ENCODE measurements around the gene CHSY3.

Gene CHSY3

GRCh38 chr5:130068988-130069387 is 164.7 kb downstream of the CHSY3 start:
- H3K27ac ChIP-seq (ENCODE audit: low read depth, low read length): no peak overlapping the region
- H3K36me3 ChIP-seq (ENCODE audit: control insufficient read depth, insufficient read depth, low read length): no peaks in the 10 kb centered on the region
- H3K4me3 ChIP-seq (ENCODE audit: low read length): no peak overlapping the region
- H3K9ac ChIP-seq (ENCODE audit: low read length): no peak overlapping the region
- H3K4me1 ChIP-seq (ENCODE audit: control insufficient read depth, insufficient read depth, low read length): peaks cover 3% of the 10 kb centered on the region
- no peaks in the 10 kb centered on the region for H3K27me3 ChIP-seq (ENCODE audit: control insufficient read depth, insufficient read depth, low read length)

GRCh38 chr5:130074820-130075219 is 170.6 kb downstream of the CHSY3 start:
- Histone ChIP-seq H3K9ac (ENCODE audit: low read length) (no peak overlapping the region), H3K27me3 (ENCODE audit: control insufficient read depth, insufficient read depth, low read length) (no peaks in the 10 kb centered on the region), H3K27ac (ENCODE audit: low read depth, low read length) (no peak overlapping the region), H3K4me3 (ENCODE audit: low read length) (no peak overlapping the region), H3K4me1 (ENCODE audit: control insufficient read depth, insufficient read depth, low read length) (no peaks in the 10 kb centered on the region), H3K36me3 (ENCODE audit: control insufficient read depth, insufficient read depth, low read length) (no peaks in the 10 kb centered on the region)

DNA sequence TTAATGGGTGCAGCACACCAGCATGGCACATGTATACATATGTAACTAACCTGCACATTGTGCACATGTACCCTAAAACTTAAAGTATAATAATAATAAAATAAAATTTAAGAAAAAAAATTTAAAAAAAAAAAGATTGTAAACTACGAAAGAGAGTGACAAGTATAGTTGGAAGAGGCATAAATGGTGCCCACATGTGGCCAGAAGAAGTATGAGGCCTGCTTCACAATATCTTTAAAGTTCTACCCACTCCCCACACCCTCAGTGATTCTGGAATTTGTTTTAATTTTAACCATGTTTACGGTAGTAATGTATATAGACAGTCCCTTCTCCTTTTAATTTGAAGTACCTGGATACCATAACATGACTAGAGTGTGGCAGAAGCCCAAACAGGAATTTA is 172.7 kb downstream of the CHSY3 start:
- H3K36me3 ChIP-seq (ENCODE audit: control insufficient read depth, insufficient read depth, low read length): no peaks in the 10 kb centered on the region
- H3K27ac ChIP-seq (ENCODE audit: low read depth, low read length): no peak overlapping the region
- no peaks in the 10 kb centered on the region for H3K4me1 ChIP-seq (ENCODE audit: control insufficient read depth, insufficient read depth, low read length)
- H3K4me3 ChIP-seq (ENCODE audit: low read length): no peak overlapping the region
- H3K27me3 ChIP-seq (ENCODE audit: control insufficient read depth, insufficient read depth, low read length): no peaks in the 10 kb centered on the region
- no peak overlapping the region for H3K9ac ChIP-seq (ENCODE audit: low read length)

GRCh38 chr5:130078661-130079060 is 174.4 kb downstream of the CHSY3 start:
- no peak overlapping the region for H3K27ac ChIP-seq (ENCODE audit: low read depth, low read length)
- H3K4me1 ChIP-seq (ENCODE audit: control insufficient read depth, insufficient read depth, low read length): no peaks in the 10 kb centered on the region
- no peak overlapping the region for H3K4me3 ChIP-seq (ENCODE audit: low read length)
- no peak overlapping the region for H3K9ac ChIP-seq (ENCODE audit: low read length)
- no peaks in the 10 kb centered on the region for H3K27me3 ChIP-seq (ENCODE audit: control insufficient read depth, insufficient read depth, low read length)
- no peaks in the 10 kb centered on the region for H3K36me3 ChIP-seq (ENCODE audit: control insufficient read depth, insufficient read depth, low read length)

- Histone ChIP-seq H3K4me1 (ENCODE audit: control insufficient read depth, insufficient read depth, low read length) (no peaks in the 10 kb centered on the region), H3K27ac (ENCODE audit: low read depth, low read length) (no peak overlapping the region), H3K27me3 (ENCODE audit: control insufficient read depth, insufficient read depth, low read length) (no peaks in the 10 kb centered on the region), H3K9ac (ENCODE audit: low read length) (no peak overlapping the region), H3K4me3 (ENCODE audit: low read length) (no peak overlapping the region), H3K36me3 (ENCODE audit: control insufficient read depth, insufficient read depth, low read length) (no peaks in the 10 kb centered on the region)
These were observed 186.5 kb downstream of the CHSY3 start for GRCh38 chr5:130090569-130091270.

DNA sequence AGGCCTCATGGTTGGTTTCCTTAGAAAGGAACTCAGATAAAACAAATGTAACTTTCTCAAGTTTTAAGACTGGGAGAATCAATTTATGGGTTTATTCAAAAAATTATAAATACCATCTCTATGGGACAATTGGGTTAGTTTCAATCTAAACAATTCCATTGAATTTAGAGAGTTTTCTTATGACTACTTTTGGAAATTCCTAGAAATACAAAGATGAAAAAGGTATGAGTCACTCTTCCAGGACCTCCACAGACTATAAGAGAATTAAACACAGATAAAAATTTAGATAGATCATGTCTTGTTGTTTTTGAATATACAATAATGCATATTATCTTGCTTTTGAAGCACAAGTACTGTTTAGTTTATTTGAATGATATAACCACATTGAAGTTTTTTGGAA is 188.7 kb downstream of the CHSY3 start:
- no peaks in the 10 kb centered on the region for H3K36me3 ChIP-seq (ENCODE audit: control insufficient read depth, insufficient read depth, low read length)
- no peak overlapping the region for H3K9ac ChIP-seq (ENCODE audit: low read length)
- H3K27ac ChIP-seq (ENCODE audit: low read depth, low read length): no peak overlapping the region
- H3K4me3 ChIP-seq (ENCODE audit: low read length): no peak overlapping the region
- H3K4me1 ChIP-seq (ENCODE audit: control insufficient read depth, insufficient read depth, low read length): no peaks in the 10 kb centered on the region
- H3K27me3 ChIP-seq (ENCODE audit: control insufficient read depth, insufficient read depth, low read length): no peaks in the 10 kb centered on the region

DNA sequence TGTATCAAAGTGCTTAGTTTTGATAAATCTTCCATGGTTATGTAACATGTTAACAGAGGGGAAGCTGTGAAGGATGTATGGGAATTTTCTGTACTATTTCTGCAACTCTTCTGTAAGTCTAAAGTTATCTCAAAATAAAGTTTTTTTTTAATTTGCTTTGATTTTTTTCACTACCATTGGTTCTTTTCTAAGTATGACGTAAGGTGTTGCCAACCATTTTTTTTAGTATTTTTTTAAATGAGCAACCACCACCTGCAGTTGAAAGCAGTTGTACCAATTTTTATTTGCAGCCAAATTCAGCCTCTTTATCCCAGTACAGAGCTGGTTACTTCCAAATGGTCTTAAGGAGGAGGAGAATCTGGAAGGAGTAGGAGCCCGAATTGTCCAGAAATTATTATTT is 192.2 kb downstream of the CHSY3 start:
- no peaks in the 10 kb centered on the region for H3K4me1 ChIP-seq (ENCODE audit: control insufficient read depth, insufficient read depth, low read length)
- H3K4me3 ChIP-seq (ENCODE audit: low read length): no peak overlapping the region
- no peaks in the 10 kb centered on the region for H3K27me3 ChIP-seq (ENCODE audit: control insufficient read depth, insufficient read depth, low read length)
- no peaks in the 10 kb centered on the region for H3K36me3 ChIP-seq (ENCODE audit: control insufficient read depth, insufficient read depth, low read length)
- no peak overlapping the region for H3K9ac ChIP-seq (ENCODE audit: low read length)
- no peak overlapping the region for H3K27ac ChIP-seq (ENCODE audit: low read depth, low read length)

DNA sequence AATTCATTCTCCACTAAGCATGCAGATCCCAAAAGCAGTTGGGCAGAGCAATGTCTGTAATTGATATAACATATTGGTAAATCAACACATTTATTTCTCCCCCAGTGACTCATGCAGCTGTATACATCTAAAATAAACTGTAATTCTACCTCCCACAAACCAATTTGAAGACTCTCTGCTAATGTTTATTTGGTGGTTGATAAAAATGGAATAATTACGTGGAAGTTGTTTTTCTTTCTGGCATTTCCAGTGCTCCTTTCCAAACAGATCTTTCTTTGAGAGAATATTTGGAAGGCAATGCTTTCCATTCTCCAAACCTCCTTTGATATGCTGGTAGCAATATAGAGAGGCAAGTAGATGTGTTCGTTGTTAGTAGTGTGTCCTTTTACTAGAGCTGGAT is 194.7 kb downstream of the CHSY3 start:
- Histone ChIP-seq H3K36me3 (ENCODE audit: control insufficient read depth, insufficient read depth, low read length) (no peaks in the 10 kb centered on the region), H3K9ac (ENCODE audit: low read length) (no peak overlapping the region), H3K27me3 (ENCODE audit: control insufficient read depth, insufficient read depth, low read length) (no peaks in the 10 kb centered on the region), H3K4me1 (ENCODE audit: control insufficient read depth, insufficient read depth, low read length) (no peaks in the 10 kb centered on the region), H3K27ac (ENCODE audit: low read depth, low read length) (no peak overlapping the region), H3K4me3 (ENCODE audit: low read length) (no peak overlapping the region)

GRCh38 chr5:130102375-130102774 is 198.1 kb downstream of the CHSY3 start:
- Histone ChIP-seq H3K27me3 (ENCODE audit: control insufficient read depth, insufficient read depth, low read length) (no peaks in the 10 kb centered on the region), H3K4me3 (ENCODE audit: low read length) (no peak overlapping the region), H3K4me1 (ENCODE audit: control insufficient read depth, insufficient read depth, low read length) (peaks cover 10% of the 10 kb centered on the region), H3K27ac (ENCODE audit: low read depth, low read length) (no peak overlapping the region), H3K9ac (ENCODE audit: low read length) (no peak overlapping the region), H3K36me3 (ENCODE audit: control insufficient read depth, insufficient read depth, low read length) (no peaks in the 10 kb centered on the region)

- no peaks in the 10 kb centered on the region for H3K27me3 ChIP-seq (ENCODE audit: control insufficient read depth, insufficient read depth, low read length)
- peaks cover 10% of the 10 kb centered on the region for H3K4me1 ChIP-seq (ENCODE audit: control insufficient read depth, insufficient read depth, low read length)
- H3K27ac ChIP-seq (ENCODE audit: low read depth, low read length): no peak overlapping the region
- no peaks in the 10 kb centered on the region for H3K36me3 ChIP-seq (ENCODE audit: control insufficient read depth, insufficient read depth, low read length)
- no peak overlapping the region for H3K4me3 ChIP-seq (ENCODE audit: low read length)
- no peak overlapping the region for H3K9ac ChIP-seq (ENCODE audit: low read length)
These were observed 198.7 kb downstream of the CHSY3 start for GRCh38 chr5:130102960-130103359.

- no peaks in the 10 kb centered on the region for H3K36me3 ChIP-seq (ENCODE audit: control insufficient read depth, insufficient read depth, low read length)
- no peak overlapping the region for H3K27ac ChIP-seq (ENCODE audit: low read depth, low read length)
- H3K4me3 ChIP-seq (ENCODE audit: low read length): no peak overlapping the region
- no peak overlapping the region for H3K9ac ChIP-seq (ENCODE audit: low read length)
- H3K27me3 ChIP-seq (ENCODE audit: control insufficient read depth, insufficient read depth, low read length): no peaks in the 10 kb centered on the region
- H3K4me1 ChIP-seq (ENCODE audit: control insufficient read depth, insufficient read depth, low read length): peaks cover 10% of the 10 kb centered on the region
These were observed 200.8 kb downstream of the CHSY3 start for GRCh38 chr5:130104895-130105688.

DNA sequence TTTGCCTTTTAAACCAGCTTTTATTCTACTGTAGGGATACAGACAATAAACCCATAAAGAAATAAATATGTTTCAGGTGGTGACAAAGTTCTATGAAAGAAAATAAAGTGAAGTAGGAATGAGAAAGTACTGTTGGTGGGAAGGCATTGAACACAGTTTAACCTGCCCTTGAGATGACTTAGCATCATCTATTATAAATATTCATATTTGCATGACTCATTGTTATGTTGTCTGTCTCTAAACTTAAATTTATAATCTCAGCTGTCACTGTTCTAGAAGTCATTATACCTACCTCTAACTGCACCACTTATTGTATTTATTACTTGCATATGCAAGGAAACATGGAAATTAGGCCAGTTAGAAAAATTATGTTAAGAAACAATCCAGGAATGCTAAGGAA is 202.2 kb downstream of the CHSY3 start:
- peaks cover 10% of the 10 kb centered on the region for H3K4me1 ChIP-seq (ENCODE audit: control insufficient read depth, insufficient read depth, low read length)
- H3K27me3 ChIP-seq (ENCODE audit: control insufficient read depth, insufficient read depth, low read length): no peaks in the 10 kb centered on the region
- no peak overlapping the region for H3K27ac ChIP-seq (ENCODE audit: low read depth, low read length)
- no peak overlapping the region for H3K4me3 ChIP-seq (ENCODE audit: low read length)
- H3K9ac ChIP-seq (ENCODE audit: low read length): no peak overlapping the region
- no peaks in the 10 kb centered on the region for H3K36me3 ChIP-seq (ENCODE audit: control insufficient read depth, insufficient read depth, low read length)

GRCh38 chr5:130109152-130109551 is 204.9 kb downstream of the CHSY3 start:
- no peak overlapping the region for H3K4me3 ChIP-seq (ENCODE audit: low read length)
- H3K27ac ChIP-seq (ENCODE audit: low read depth, low read length): no peak overlapping the region
- no peaks in the 10 kb centered on the region for H3K36me3 ChIP-seq (ENCODE audit: control insufficient read depth, insufficient read depth, low read length)
- H3K9ac ChIP-seq (ENCODE audit: low read length): no peak overlapping the region
- peaks cover 10% of the 10 kb centered on the region for H3K4me1 ChIP-seq (ENCODE audit: control insufficient read depth, insufficient read depth, low read length)
- no peaks in the 10 kb centered on the region for H3K27me3 ChIP-seq (ENCODE audit: control insufficient read depth, insufficient read depth, low read length)

Measured in rectal smooth muscle tissue (tissue), 1 donor.